ENCODE data around the gene GRIP1.

- TF ChIP-seq, protein P1, sequence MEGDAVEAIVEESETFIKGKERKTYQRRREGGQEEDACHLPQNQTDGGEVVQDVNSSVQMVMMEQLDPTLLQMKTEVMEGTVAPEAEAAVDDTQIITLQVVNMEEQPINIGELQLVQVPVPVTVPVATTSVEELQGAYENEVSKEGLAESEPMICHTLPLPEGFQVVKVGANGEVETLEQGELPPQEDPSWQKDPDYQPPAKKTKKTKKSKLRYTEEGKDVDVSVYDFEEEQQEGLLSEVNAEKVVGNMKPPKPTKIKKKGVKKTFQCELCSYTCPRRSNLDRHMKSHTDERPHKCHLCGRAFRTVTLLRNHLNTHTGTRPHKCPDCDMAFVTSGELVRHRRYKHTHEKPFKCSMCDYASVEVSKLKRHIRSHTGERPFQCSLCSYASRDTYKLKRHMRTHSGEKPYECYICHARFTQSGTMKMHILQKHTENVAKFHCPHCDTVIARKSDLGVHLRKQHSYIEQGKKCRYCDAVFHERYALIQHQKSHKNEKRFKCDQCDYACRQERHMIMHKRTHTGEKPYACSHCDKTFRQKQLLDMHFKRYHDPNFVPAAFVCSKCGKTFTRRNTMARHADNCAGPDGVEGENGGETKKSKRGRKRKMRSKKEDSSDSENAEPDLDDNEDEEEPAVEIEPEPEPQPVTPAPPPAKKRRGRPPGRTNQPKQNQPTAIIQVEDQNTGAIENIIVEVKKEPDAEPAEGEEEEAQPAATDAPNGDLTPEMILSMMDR (IDR thresholded peaks at IDR 0.05), result no peak
- no peak for TF ChIP-seq ZFX (IDR thresholded peaks at IDR 0.05; ENCODE audit: borderline replicate concordance)
These were observed 291.8 kb downstream of the GRIP1 start for GRCh38 chr12:66387117-66387516.

All from 22Rv1 (cell line).